Stimulated activated CD4-positive, alpha-beta T cell treated with anti-CD3 and anti-CD28 coated beads, Interleukin-4, amount 100 ng/mL, for 1 hour (primary cell): ENCODE data around the gene FBLN7.
A peak's percentile ranks its signal among the peaks of the same experiment; 100 is the strongest.
"Not testable (repeated sequence)": the region's sequence is repeated elsewhere in the genome, so short reads cannot be mapped to it uniquely, and the experiment has no call there.

ENCODE experiments used
- DNase-seq: peaks from one replicate; pipeline ENCODE4 v3.0.0-alpha.2; 2020

The FBLN7 gene

GRCh38 chr2:112138159-112139032, at the start of gene FBLN7:
Gene FBLN7, plus strand, starts transcription at chr2:112138385. Its CDS starts 271 bp downstream, at chr2:112138656.
- DNase-seq = peak; percentile 16

GRCh38 chr2:112089375-112089774, 48.8 kb upstream of the FBLN7 start:
- no peak for DNase-seq

GRCh38 chr2:112092286-112093041, 45.7 kb upstream of the FBLN7 start:
- DNase-seq = no peak

- DNase-seq = no peak
These were observed 45.0 kb upstream of the FBLN7 start for GRCh38 chr2:112093216-112093615.

GRCh38 chr2:112095681-112096080, 42.5 kb upstream of the FBLN7 start:
- DNase-seq = no peak

GRCh38 chr2:112096098-112096497, 42.1 kb upstream of the FBLN7 start:
- DNase-seq = no peak

GRCh38 chr2:112108178-112108832, 29.9 kb upstream of the FBLN7 start:
- no peak for DNase-seq

- DNase-seq = no peak
These were observed 28.9 kb upstream of the FBLN7 start for GRCh38 chr2:112109278-112109677.

- DNase-seq = no peak
These were observed 27.2 kb upstream of the FBLN7 start for GRCh38 chr2:112110966-112111365.

- not testable (repeated sequence) for DNase-seq
These were observed 24.8 kb upstream of the FBLN7 start for GRCh38 chr2:112113354-112113753.

- DNase-seq = no peak
These were observed 20.0 kb upstream of the FBLN7 start for GRCh38 chr2:112118148-112118547.

- peak; percentile 13 for DNase-seq
These were observed 16.4 kb upstream of the FBLN7 start for GRCh38 chr2:112121682-112122254.

- DNase-seq = no peak
These were observed 9.1 kb upstream of the FBLN7 start for GRCh38 chr2:112129060-112129459.

- no peak for DNase-seq
These were observed 4.8 kb upstream of the FBLN7 start for GRCh38 chr2:112133344-112133743.

GRCh38 chr2:112134120-112134519, 4.1 kb upstream of the FBLN7 start:
- no peak for DNase-seq

- DNase-seq = no peak
These were observed 2.1 kb upstream of the FBLN7 start for GRCh38 chr2:112136096-112136495.

- DNase-seq = peak; percentile 16
These were observed 548 bp upstream of the FBLN7 start for GRCh38 chr2:112137516-112138158.

- not testable (repeated sequence) for DNase-seq
These were observed 939 bp downstream of the FBLN7 start for GRCh38 chr2:112139033-112139614.

GRCh38 chr2:112139661-112140204, 1.5 kb downstream of the FBLN7 start:
- not testable (repeated sequence) for DNase-seq

GRCh38 chr2:112140205-112140802, 2.1 kb downstream of the FBLN7 start:
- DNase-seq = no peak

GRCh38 chr2:112140899-112141625, 2.9 kb downstream of the FBLN7 start:
- DNase-seq = no peak
